Sigmoid colon (tissue), 3 donors: ENCODE measurements around the gene BIN1.

Source experiments
- CTCF ChIP-seq, 4 experiments: fragments of 450-650 bp in 3 of 4; fragments of 200-600 bp in 1 of 4; IDR thresholded peaks; one replicate each; pipeline ENCODE4 v1.5.1; 2016 to 2019; ENCODE audit warnings: antibody characterized with exemption in 4 of 4, mild to moderate bottlenecking in 3 of 4, moderate library complexity in 2 of 4
- POLR2A ChIP-seq, 2 donors: fragments of 450-650 bp; IDR thresholded peaks; one replicate each; pipeline ENCODE4 v1.6.1; 2016; ENCODE audit warnings: antibody characterized with exemption in 2 of 2, mild to moderate bottlenecking in 2 of 2, moderate library complexity in 2 of 2

- TF ChIP-seq POLR2A (IDR thresholded peaks at IDR 0.05), result no peak
- TF ChIP-seq CTCF (IDR thresholded peaks at IDR 0.05), result no peak
Observed at GRCh38 chr2:127008265-127009015, 98.5 kb downstream of the BIN1 start.
